Breast epithelium (tissue), 3 donors: ENCODE results near the gene TMEM179.

Experiments used
- POLR2A ChIP-seq: fragments of 450-650 bp; IDR thresholded peaks from one replicate; pipeline ENCODE4 v1.6.1; 2016; ENCODE audit warnings: antibody characterized with exemption, mild to moderate bottlenecking, moderate library complexity
- TF ChIP-seq, protein P1 (sequence below), 3 donors: fragments of 450-650 bp; IDR thresholded peaks; one replicate each; pipeline ENCODE4 v1.5.1; 2016 to 2017; ENCODE audit warnings: antibody characterized with exemption in 3 of 3, mild to moderate bottlenecking in 3 of 3, moderate library complexity in 3 of 3

DNA sequence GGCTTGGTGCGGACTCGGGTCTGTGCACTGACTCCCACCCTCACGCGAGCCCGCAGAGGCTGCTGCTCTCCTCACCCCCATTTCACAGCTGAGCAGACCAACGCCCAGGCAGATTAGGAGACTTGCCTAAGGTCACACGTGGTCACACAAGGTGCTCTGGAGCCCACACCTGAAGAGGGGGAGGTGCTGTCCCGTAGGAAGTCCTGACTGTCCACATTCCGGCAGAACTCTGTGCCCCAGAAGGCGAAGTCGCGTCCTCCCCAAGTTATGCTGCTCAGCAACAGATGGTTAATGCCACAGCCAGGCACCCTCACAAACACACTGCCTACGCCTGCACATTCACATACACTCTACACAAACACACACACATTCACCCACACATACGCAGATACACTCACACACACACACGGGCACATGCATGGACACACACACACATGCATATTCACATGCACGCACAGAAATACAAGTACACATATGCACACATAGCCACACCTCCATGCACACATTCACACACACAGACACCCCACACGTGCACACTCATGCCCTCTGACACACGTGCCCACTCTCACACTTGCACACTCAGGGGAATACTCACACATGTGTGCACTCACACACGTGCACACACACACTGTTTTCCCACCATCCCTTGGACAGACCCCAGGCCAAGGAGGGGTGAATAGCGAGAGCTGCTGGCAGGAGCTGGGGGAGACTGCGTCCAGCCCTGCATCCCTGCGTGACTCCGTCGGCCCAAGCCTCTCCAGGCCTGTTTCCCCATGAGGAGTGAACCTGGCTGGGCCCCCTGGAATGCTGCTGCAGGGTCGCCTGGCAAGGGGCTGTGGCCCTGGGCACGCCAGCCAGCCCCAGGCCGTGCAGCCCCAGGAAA lies 20.9 kb downstream of the TMEM179 start:
- TF ChIP-seq, protein P1, sequence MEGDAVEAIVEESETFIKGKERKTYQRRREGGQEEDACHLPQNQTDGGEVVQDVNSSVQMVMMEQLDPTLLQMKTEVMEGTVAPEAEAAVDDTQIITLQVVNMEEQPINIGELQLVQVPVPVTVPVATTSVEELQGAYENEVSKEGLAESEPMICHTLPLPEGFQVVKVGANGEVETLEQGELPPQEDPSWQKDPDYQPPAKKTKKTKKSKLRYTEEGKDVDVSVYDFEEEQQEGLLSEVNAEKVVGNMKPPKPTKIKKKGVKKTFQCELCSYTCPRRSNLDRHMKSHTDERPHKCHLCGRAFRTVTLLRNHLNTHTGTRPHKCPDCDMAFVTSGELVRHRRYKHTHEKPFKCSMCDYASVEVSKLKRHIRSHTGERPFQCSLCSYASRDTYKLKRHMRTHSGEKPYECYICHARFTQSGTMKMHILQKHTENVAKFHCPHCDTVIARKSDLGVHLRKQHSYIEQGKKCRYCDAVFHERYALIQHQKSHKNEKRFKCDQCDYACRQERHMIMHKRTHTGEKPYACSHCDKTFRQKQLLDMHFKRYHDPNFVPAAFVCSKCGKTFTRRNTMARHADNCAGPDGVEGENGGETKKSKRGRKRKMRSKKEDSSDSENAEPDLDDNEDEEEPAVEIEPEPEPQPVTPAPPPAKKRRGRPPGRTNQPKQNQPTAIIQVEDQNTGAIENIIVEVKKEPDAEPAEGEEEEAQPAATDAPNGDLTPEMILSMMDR (IDR thresholded peaks at IDR 0.05), result no peak
- no peak for TF ChIP-seq POLR2A
